Calu3 (cell line): Measurements from ENCODE around the gene FBXL7. TPM values are rescaled to one million over a fixed set of nuclear protein-coding genes. Genes with fewer than 3 reads are reported as not detected.

Experiments used
- BruUV-seq: library from RNA; stranded (reverse); fragments of 400-500 nt; replicated peaks from 2 replicates; lab custom pipeline; 2021; lab: Mats Ljungman, UMichigan
- CTCF ChIA-PET: fragments of 300-600 bp; sonication (Branson Sonifier 250); formaldehyde crosslinking; loops from one replicate; lab custom pipeline; 2022; ENCODE audit warnings: antibody characterized with exemption; lab: Charles Lee
- DNase-seq: peaks from one replicate; pipeline ENCODE4 v3.0.0; 2022
- H3K27ac Mint-ChIP-seq: one replicate; pipeline ENCODE4 v1.8.0; 2022; ENCODE audit warnings: mixed read lengths; ENCODE audit not compliant: unreplicated experiment
- H3K27me3 Mint-ChIP-seq: one replicate; pipeline ENCODE4 v1.8.0; 2022; ENCODE audit warnings: mixed read lengths; ENCODE audit not compliant: unreplicated experiment
- H3K36me3 Mint-ChIP-seq: one replicate; pipeline ENCODE4 v1.8.0; 2022; ENCODE audit warnings: mild to moderate bottlenecking, moderate library complexity, mixed read lengths; ENCODE audit not compliant: insufficient read depth, unreplicated experiment
- H3K4me1 Mint-ChIP-seq: one replicate; pipeline ENCODE4 v1.8.0; 2022; ENCODE audit warnings: mild to moderate bottlenecking, low read depth, mixed read lengths; ENCODE audit not compliant: unreplicated experiment
- H3K4me3 Mint-ChIP-seq: one replicate; pipeline ENCODE4 v1.8.0; 2022; ENCODE audit warnings: mild to moderate bottlenecking, low read depth, moderate library complexity, mixed read lengths; ENCODE audit not compliant: unreplicated experiment
- H3K9me3 Mint-ChIP-seq: one replicate; pipeline ENCODE4 v1.8.0; 2022; ENCODE audit warnings: low read depth, mixed read lengths; ENCODE audit not compliant: unreplicated experiment
- intact Hi-C: fragments of 100-400 bp; cut with micrococcal nuclease; formaldehyde crosslinking; loops from one replicate; pipeline ENCODE4 v1.10.0; 2022; ENCODE audit not compliant: unreplicated experiment
- total RNA-seq: library from RNA; stranded (reverse); gene quantifications from 2 replicates; pipeline ENCODE4 v1.2.3, GENCODE V29; 2022
- TF ChIP-seq, protein P1 (sequence below): fragments of 200-600 bp; IDR thresholded peaks from one replicate; pipeline ENCODE4 v1.8.0; 2022; ENCODE audit warnings: antibody characterized with exemption; ENCODE audit not compliant: unreplicated experiment

Gene FBXL7
- total RNA-seq, 1 experiment from 2014 or later: not detected

- no peaks in the 10 kb centered on the region for H3K27me3 Mint-ChIP-seq
- no peaks in the 10 kb centered on the region for H3K4me1 Mint-ChIP-seq
- H3K27ac Mint-ChIP-seq: no peak overlapping the region
- CTCF ChIA-PET: no interaction called here
- H3K4me3 Mint-ChIP-seq: no peak overlapping the region
- BruUV-seq: no TSS peak
- no peak for DNase-seq
- H3K36me3 Mint-ChIP-seq: no peaks in the 10 kb centered on the region
- intact Hi-C loops: no loop called here
- TF ChIP-seq, protein P1, sequence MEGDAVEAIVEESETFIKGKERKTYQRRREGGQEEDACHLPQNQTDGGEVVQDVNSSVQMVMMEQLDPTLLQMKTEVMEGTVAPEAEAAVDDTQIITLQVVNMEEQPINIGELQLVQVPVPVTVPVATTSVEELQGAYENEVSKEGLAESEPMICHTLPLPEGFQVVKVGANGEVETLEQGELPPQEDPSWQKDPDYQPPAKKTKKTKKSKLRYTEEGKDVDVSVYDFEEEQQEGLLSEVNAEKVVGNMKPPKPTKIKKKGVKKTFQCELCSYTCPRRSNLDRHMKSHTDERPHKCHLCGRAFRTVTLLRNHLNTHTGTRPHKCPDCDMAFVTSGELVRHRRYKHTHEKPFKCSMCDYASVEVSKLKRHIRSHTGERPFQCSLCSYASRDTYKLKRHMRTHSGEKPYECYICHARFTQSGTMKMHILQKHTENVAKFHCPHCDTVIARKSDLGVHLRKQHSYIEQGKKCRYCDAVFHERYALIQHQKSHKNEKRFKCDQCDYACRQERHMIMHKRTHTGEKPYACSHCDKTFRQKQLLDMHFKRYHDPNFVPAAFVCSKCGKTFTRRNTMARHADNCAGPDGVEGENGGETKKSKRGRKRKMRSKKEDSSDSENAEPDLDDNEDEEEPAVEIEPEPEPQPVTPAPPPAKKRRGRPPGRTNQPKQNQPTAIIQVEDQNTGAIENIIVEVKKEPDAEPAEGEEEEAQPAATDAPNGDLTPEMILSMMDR: no peak
- peaks cover 8% of the 10 kb centered on the region for H3K9me3 Mint-ChIP-seq
These were observed 257.6 kb downstream of the FBXL7 start for GRCh38 chr5:15757619-15758018.

- DNase-seq: no peak
- no peak overlapping the region for H3K27ac Mint-ChIP-seq
- H3K4me1 Mint-ChIP-seq: no peaks in the 10 kb centered on the region
- H3K9me3 Mint-ChIP-seq: peaks cover 12% of the 10 kb centered on the region
- TF ChIP-seq, protein P1: no peak
- no peak overlapping the region for H3K4me3 Mint-ChIP-seq
- H3K27me3 Mint-ChIP-seq: no peaks in the 10 kb centered on the region
- BruUV-seq: no TSS peak
- no peaks in the 10 kb centered on the region for H3K36me3 Mint-ChIP-seq
- intact Hi-C loops: no loop called here
- CTCF ChIA-PET: no interaction called here
These were observed 262.7 kb downstream of the FBXL7 start for GRCh38 chr5:15762668-15763067.

DNA sequence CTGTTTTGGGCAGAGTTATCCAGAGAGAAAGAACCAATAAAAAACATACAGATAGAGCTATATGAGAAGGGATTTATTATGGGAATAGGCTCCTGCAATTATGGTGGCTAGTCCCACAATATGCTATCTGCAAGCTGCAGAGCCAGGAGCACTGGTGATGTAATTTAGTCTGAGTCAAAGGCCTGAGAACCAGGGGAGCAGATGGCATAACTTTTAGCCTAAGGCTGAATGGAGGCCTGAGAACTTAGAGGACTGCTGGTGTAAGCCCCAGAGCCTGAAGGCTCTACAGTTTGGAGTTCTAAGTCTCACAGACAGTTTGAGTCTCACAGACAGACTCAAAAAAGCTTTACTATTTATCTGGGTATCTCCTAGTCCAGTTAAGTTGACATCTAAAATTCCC, 263.8 kb downstream of the FBXL7 start:
- BruUV-seq: no TSS peak
- no peak for DNase-seq
- TF ChIP-seq, protein P1: no peak
- intact Hi-C loops: no loop called here
- H3K9me3 Mint-ChIP-seq: peaks cover 12% of the 10 kb centered on the region
- CTCF ChIA-PET: no interaction called here
- no peaks in the 10 kb centered on the region for H3K36me3 Mint-ChIP-seq
- no peak overlapping the region for H3K27ac Mint-ChIP-seq
- H3K4me3 Mint-ChIP-seq: no peak overlapping the region
- no peaks in the 10 kb centered on the region for H3K4me1 Mint-ChIP-seq
- H3K27me3 Mint-ChIP-seq: no peaks in the 10 kb centered on the region

GRCh38 chr5:15768936-15769335, 269.0 kb downstream of the FBXL7 start:
- CTCF ChIA-PET: no interaction called here
- BruUV-seq: no TSS peak
- no peak for DNase-seq
- no peak overlapping the region for H3K4me3 Mint-ChIP-seq
- H3K9me3 Mint-ChIP-seq: peaks cover 11% of the 10 kb centered on the region
- H3K36me3 Mint-ChIP-seq: no peaks in the 10 kb centered on the region
- intact Hi-C loops: no loop called here
- H3K27me3 Mint-ChIP-seq: no peaks in the 10 kb centered on the region
- TF ChIP-seq, protein P1: no peak
- no peaks in the 10 kb centered on the region for H3K4me1 Mint-ChIP-seq
- H3K27ac Mint-ChIP-seq: no peak overlapping the region
